K562 (cell line): ENCODE data around the gene LTBP4. TPM values are rescaled to one million over a fixed set of nuclear protein-coding genes. Genes with fewer than 3 reads are reported as not detected.
A peak's percentile ranks its signal among the peaks of the same experiment; 100 is the strongest.

Experiments used
- AFF1 ChIP-seq, 2 experiments: fragments of 450-650 bp; IDR thresholded peaks; 2 replicates each; pipeline ENCODE4 v1.6.1; 2018; ENCODE audit warnings: mild to moderate bottlenecking in 2 of 2, low read depth in 1 of 2; ENCODE audit not compliant: partially characterized antibody in 2 of 2
- ARNT ChIP-seq, 2 experiments: fragments of 450-650 bp; IDR thresholded peaks; 2 replicates each; pipeline ENCODE4 v1.6.1; 2016; ENCODE audit warnings: mild to moderate bottlenecking in 1 of 2
- E2F4 ChIP-seq: sonication (generic); formaldehyde crosslinking; IDR thresholded peaks from 2 replicates; pipeline ENCODE4 v1.8.0; 2022; ENCODE audit warnings: mild to moderate bottlenecking, low read depth, missing genetic modification reagents
- ETV1 ChIP-seq: fragments of 450-650 bp; conservative IDR thresholded peaks from 2 replicates; pipeline ENCODE4 v1.6.1; 2016; ENCODE audit warnings: missing genetic modification characterization, control low read depth, low read depth, missing compliant biosample characterization
- HDAC1 ChIP-seq, 2 experiments: fragments of 450-650 bp; IDR thresholded peaks; 2 replicates each; pipeline ENCODE4 v1.6.1; 2016 to 2017; ENCODE audit warnings: inconsistent platforms in 1 of 2, mild to moderate bottlenecking in 1 of 2, moderate library complexity in 1 of 2
- HDGF ChIP-seq: fragments of 450-650 bp; IDR thresholded peaks from 2 replicates; pipeline ENCODE4 v1.6.1; 2016
- HLTF ChIP-seq: fragments of 450-650 bp; IDR thresholded peaks from 2 replicates; pipeline ENCODE4 v1.6.1; 2016
- L3MBTL2 ChIP-seq: fragments of 450-650 bp; IDR thresholded peaks from 2 replicates; pipeline ENCODE4 v1.6.1; 2016; ENCODE audit warnings: mild to moderate bottlenecking, moderate library complexity
- LEF1 ChIP-seq: fragments of 450-650 bp; IDR thresholded peaks from 2 replicates; pipeline ENCODE4 v1.6.1; 2016; ENCODE audit warnings: mild to moderate bottlenecking
- NCOA2 ChIP-seq, 2 experiments: fragments of 450-650 bp; IDR thresholded peaks; 2 replicates each; pipeline ENCODE4 v1.6.1; 2018; ENCODE audit warnings: mild to moderate bottlenecking in 2 of 2, moderate library complexity in 1 of 2; ENCODE audit not compliant: partially characterized antibody in 2 of 2
- NFXL1 ChIP-seq: fragments of 450-650 bp; formaldehyde crosslinking; IDR thresholded peaks from 2 replicates; pipeline ENCODE4 v1.4.0; 2021; ENCODE audit warnings: mild to moderate bottlenecking
- PHB2 ChIP-seq: fragments of 450-650 bp; IDR thresholded peaks from 2 replicates; pipeline ENCODE4 v1.6.1; 2017; ENCODE audit warnings: low read depth
- RBM15 ChIP-seq: fragments of 200-400 bp; formaldehyde crosslinking; IDR thresholded peaks from 2 replicates; pipeline ENCODE4 v1.6.1; 2018; ENCODE audit warnings: mild to moderate bottlenecking, low read length, moderate library complexity; ENCODE audit not compliant: insufficient read depth
- SMARCA4 ChIP-seq: fragments of 450-650 bp; IDR thresholded peaks from 2 replicates; pipeline ENCODE4 v1.6.1; 2016
- SREBF2 ChIP-seq: sonication (generic); formaldehyde crosslinking; IDR thresholded peaks from 2 replicates; pipeline ENCODE4 v1.4.0; 2020; ENCODE audit warnings: mild to moderate bottlenecking, missing genetic modification reagents
- ZNF274 ChIP-seq: IDR thresholded peaks from 2 replicates; pipeline ENCODE4 v1.6.1; 2011; ENCODE audit warnings: low read depth, mild to moderate bottlenecking, low read length, moderate library complexity, borderline replicate concordance
- polyA plus RNA-seq, 8 experiments: library from polyadenylated mRNA; depleted of rRNA in 4 of 8; stranded (reverse) in 5 of 8; unstranded in 3 of 8; fragments of >200 nt; fragmentation: Nextera tagmentation in 2 of 8; fragmentation: Illumina TruSeq in 1 of 8; extraction: Ambion mirVana in 2 of 8; extraction: Trizol in 1 of 8; gene quantifications; 2 replicates each; pipeline versions ENCODE4 v1.2.1 to v1.2.3, GENCODE V29; 2011 to 2014; ENCODE audit warnings: inconsistent platforms in 1 of 8, missing spikeins in 1 of 8
- total RNA-seq, 7 experiments: library from RNA; depleted of rRNA in 6 of 7; stranded (reverse); fragments of >200 nt in 6 of 7; fragmentation: Illumina TruSeq in 2 of 7; extraction: Trizol in 2 of 7; gene quantifications; 2 replicates each; pipeline versions ENCODE4 v1.2.1 to v1.2.3, GENCODE V29; 2011 to 2021; ENCODE audit warnings: low replicate concordance in 1 of 7
- TF ChIP-seq, protein P1 (sequence below): fragments of 450-650 bp; formaldehyde crosslinking; IDR thresholded peaks from 2 replicates; pipeline ENCODE4 v1.4.0; 2022; ENCODE audit warnings: missing genetic modification characterization
- TF ChIP-seq, protein P2 (sequence below): fragments of 450-650 bp; IDR thresholded peaks from 2 replicates; pipeline ENCODE4 v1.6.1; 2016; ENCODE audit warnings: borderline replicate concordance
- TF ChIP-seq, protein P3 (sequence below): fragments of 450-650 bp; formaldehyde crosslinking; conservative IDR thresholded peaks from 2 replicates; pipeline ENCODE4 v1.4.0; 2022; ENCODE audit warnings: mild to moderate bottlenecking, missing genetic modification characterization

LTBP4 gene
- total and polyA plus RNA-seq, 9 of the 15 experiments (the other 6 are each of a cell fraction or from before 2014, with no cell fraction given), result 0.35 to 160 (median 31.6) TPM

GRCh38 chr19:40599331-40599901 is 1.8 kb upstream of the LTBP4 start (continued):
- TF ChIP-seq, protein P1, sequence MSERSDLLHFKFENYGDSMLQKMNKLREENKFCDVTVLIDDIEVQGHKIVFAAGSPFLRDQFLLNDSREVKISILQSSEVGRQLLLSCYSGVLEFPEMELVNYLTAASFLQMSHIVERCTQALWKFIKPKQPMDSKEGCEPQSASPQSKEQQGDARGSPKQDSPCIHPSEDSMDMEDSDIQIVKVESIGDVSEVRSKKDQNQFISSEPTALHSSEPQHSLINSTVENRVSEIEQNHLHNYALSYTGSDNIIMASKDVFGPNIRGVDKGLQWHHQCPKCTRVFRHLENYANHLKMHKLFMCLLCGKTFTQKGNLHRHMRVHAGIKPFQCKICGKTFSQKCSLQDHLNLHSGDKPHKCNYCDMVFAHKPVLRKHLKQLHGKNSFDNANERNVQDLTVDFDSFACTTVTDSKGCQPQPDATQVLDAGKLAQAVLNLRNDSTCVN (CRISPR knock-in tag), result peak; percentile 88; the same call in 1 of the 2 replicates
- TF ChIP-seq, protein P2, sequence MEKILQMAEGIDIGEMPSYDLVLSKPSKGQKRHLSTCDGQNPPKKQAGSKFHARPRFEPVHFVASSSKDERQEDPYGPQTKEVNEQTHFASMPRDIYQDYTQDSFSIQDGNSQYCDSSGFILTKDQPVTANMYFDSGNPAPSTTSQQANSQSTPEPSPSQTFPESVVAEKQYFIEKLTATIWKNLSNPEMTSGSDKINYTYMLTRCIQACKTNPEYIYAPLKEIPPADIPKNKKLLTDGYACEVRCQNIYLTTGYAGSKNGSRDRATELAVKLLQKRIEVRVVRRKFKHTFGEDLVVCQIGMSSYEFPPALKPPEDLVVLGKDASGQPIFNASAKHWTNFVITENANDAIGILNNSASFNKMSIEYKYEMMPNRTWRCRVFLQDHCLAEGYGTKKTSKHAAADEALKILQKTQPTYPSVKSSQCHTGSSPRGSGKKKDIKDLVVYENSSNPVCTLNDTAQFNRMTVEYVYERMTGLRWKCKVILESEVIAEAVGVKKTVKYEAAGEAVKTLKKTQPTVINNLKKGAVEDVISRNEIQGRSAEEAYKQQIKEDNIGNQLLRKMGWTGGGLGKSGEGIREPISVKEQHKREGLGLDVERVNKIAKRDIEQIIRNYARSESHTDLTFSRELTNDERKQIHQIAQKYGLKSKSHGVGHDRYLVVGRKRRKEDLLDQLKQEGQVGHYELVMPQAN, result peak; percentile 46; the same call in 1 of the 2 replicates
- TF ChIP-seq ARNT (IDR thresholded peaks at IDR 0.05), result 0 out of 4 replicates have a peak, but pooled peaks of 1 of the 2 experiments have one; percentile 24
- TF ChIP-seq RBM15, result no peak
- no peak for TF ChIP-seq NFXL1 (CRISPR knock-in tag)
- TF ChIP-seq HLTF, result peak; percentile 87
- TF ChIP-seq LEF1, result 0 out of 2 replicates have a peak, but pooled peaks have one; percentile 16
- no peak for TF ChIP-seq E2F4 (CRISPR knock-in tag)
- TF ChIP-seq ETV1 (tag), result peak; percentile 62
- TF ChIP-seq, protein P3, sequence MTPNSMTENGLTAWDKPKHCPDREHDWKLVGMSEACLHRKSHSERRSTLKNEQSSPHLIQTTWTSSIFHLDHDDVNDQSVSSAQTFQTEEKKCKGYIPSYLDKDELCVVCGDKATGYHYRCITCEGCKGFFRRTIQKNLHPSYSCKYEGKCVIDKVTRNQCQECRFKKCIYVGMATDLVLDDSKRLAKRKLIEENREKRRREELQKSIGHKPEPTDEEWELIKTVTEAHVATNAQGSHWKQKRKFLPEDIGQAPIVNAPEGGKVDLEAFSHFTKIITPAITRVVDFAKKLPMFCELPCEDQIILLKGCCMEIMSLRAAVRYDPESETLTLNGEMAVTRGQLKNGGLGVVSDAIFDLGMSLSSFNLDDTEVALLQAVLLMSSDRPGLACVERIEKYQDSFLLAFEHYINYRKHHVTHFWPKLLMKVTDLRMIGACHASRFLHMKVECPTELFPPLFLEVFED (CRISPR knock-in tag), result peak; percentile 64; the same call in 1 of the 2 replicates
- no peak for TF ChIP-seq L3MBTL2
- TF ChIP-seq AFF1 (IDR thresholded peaks at IDR 0.05; ENCODE audit: low read depth in 1 of 2, partially characterized antibody in 2 of 2), result peak in 1 of 2 experiments; percentile 26
- TF ChIP-seq HDGF, result peak; percentile 93
- TF ChIP-seq HDAC1 (IDR thresholded peaks at IDR 0.05), result peak in 1 of 2 experiments; percentile 55; a peak in 2 of 4 replicates
- TF ChIP-seq PHB2, result peak; percentile 26; the same call in 1 of the 2 replicates
- TF ChIP-seq NCOA2 (IDR thresholded peaks at IDR 0.05; ENCODE audit: partially characterized antibody in 2 of 2), result no peak
- TF ChIP-seq ZNF274, result no peak
- no peak for TF ChIP-seq SREBF2 (CRISPR knock-in tag)
- TF ChIP-seq SMARCA4, result peak; percentile 56
